ENCODE measurements around the gene GARIN5A. TPM values are rescaled to one million over a fixed set of nuclear protein-coding genes. Genes with fewer than 3 reads are reported as not detected.

Gene GARIN5A
- total RNA-seq, 4 donors from 2014 or later = 0.32 to 0.52 TPM; not detected in 2

- intact Hi-C loops (cut with DNase I) = no loop called here
- TF ChIP-seq CTCF (IDR thresholded peaks at IDR 0.05) = no peak
- TF ChIP-seq EP300 (IDR thresholded peaks at IDR 0.05) = no peak
- WGBS = 81% methylated on average over 18 of the region's 18 CpGs
- no peaks in the 10 kb centered on the region for H3K9me3 ChIP-seq
- H3K4me3 ChIP-seq = no peak overlapping the region
- H3K27ac ChIP-seq (replicated peaks in 1 of 4) = no peak overlapping the region
- H3K4me1 ChIP-seq = peaks cover 4 to 14% (median 10%) of the 10 kb centered on the region in 4 donors
- DNase-seq (ENCODE audit: extremely low spot score) = no peak
- H3K27me3 ChIP-seq = peaks cover 0 to 70% (median 34%) of the 10 kb centered on the region in 4 donors
- H3K36me3 ChIP-seq = no peaks in the 10 kb centered on the region
These were observed 54.0 kb downstream of the GARIN5A start for GRCh38 chr19:50422397-50423278.

- no peak for TF ChIP-seq POLR2AphosphoS5 (IDR thresholded peaks at IDR 0.05)
- TF ChIP-seq EP300 (IDR thresholded peaks at IDR 0.05) = no peak
- no peak for TF ChIP-seq CTCF (IDR thresholded peaks at IDR 0.05)
- 87% methylated on average over 3 of the region's 3 CpGs for WGBS
- peaks cover 4 to 13% (median 9%) of the 10 kb centered on the region in 4 donors for H3K4me1 ChIP-seq
- no peaks in the 10 kb centered on the region for H3K9me3 ChIP-seq
- H3K27ac ChIP-seq (replicated peaks in 1 of 4) = no peak overlapping the region
- DNase-seq (ENCODE audit: extremely low spot score) = no peak
- no peak overlapping the region for H3K4me3 ChIP-seq
- H3K36me3 ChIP-seq = no peaks in the 10 kb centered on the region
- intact Hi-C loops (cut with DNase I) = no loop called here
- H3K27me3 ChIP-seq = peaks cover 0 to 82% (median 38%) of the 10 kb centered on the region in 4 donors
These were observed 55.8 kb downstream of the GARIN5A start for GRCh38 chr19:50420808-50421207.

GRCh38 chr19:50420127-50420526, 56.5 kb downstream of the GARIN5A start:
- Histone ChIP-seq H3K27ac (replicated peaks in 1 of 4) (no peak overlapping the region), H3K27me3 (peaks cover 0 to 82% (median 38%) of the 10 kb centered on the region in 4 donors), H3K4me1 (peaks cover 4 to 14% (median 9%) of the 10 kb centered on the region in 4 donors), H3K9me3 (no peaks in the 10 kb centered on the region), H3K36me3 (no peaks in the 10 kb centered on the region), H3K4me3 (no peak overlapping the region)
- WGBS = 40% methylated on average over 3 of the region's 3 CpGs
- intact Hi-C loops (cut with DNase I) = no loop called here
- no peak for DNase-seq (ENCODE audit: extremely low spot score)
- TF ChIP-seq POLR2AphosphoS5 (IDR thresholded peaks at IDR 0.05) = no peak
- no peak for TF ChIP-seq POLR2A (IDR thresholded peaks at IDR 0.05; ENCODE audit: low read depth)
- no peak for TF ChIP-seq EP300 (IDR thresholded peaks at IDR 0.05)
- TF ChIP-seq CTCF (IDR thresholded peaks at IDR 0.05) = no peak

GRCh38 chr19:50419580-50420035, 57.0 kb downstream of the GARIN5A start:
- Histone ChIP-seq H3K9me3 (no peaks in the 10 kb centered on the region), H3K27me3 (peaks cover 0 to 82% (median 38%) of the 10 kb centered on the region in 4 donors), H3K36me3 (no peaks in the 10 kb centered on the region), H3K4me1 (peaks cover 4 to 19% (median 12%) of the 10 kb centered on the region in 4 donors), H3K4me3 (no peak overlapping the region), H3K27ac (replicated peaks in 1 of 4) (no peak overlapping the region)
- intact Hi-C loops (cut with DNase I) = no loop called here
- TF ChIP-seq CTCF (IDR thresholded peaks at IDR 0.05) (no peak), POLR2A (IDR thresholded peaks at IDR 0.05; ENCODE audit: low read depth) (no peak), POLR2AphosphoS5 (IDR thresholded peaks at IDR 0.05) (no peak), EP300 (IDR thresholded peaks at IDR 0.05) (no peak)
- WGBS = 22% methylated on average over 7 of the region's 8 CpGs
- DNase-seq (ENCODE audit: extremely low spot score) = no peak

Measured in esophagus muscularis mucosa (tissue), 4 donors.